Upper lobe of right lung (tissue), 1 donor: ENCODE data around the gene APOC3. TPM values are rescaled to one million over a fixed set of nuclear protein-coding genes. Genes with fewer than 3 reads are reported as not detected.

Source experiments
- ATAC-seq: fragments of 200-7000 bp; cut with Tn5 transposase; one replicate; pipeline ENCODE4 v1.9.1; 2020; ENCODE audit warnings: mild to moderate bottlenecking, moderate library complexity
- DNase-seq: peaks from one replicate; pipeline ENCODE4 v3.0.0-alpha.2; 2020
- H3K27ac ChIP-seq: fragments of 200-600 bp; one replicate; pipeline ENCODE4 v1.8.0; 2022
- H3K27me3 ChIP-seq: fragments of 200-600 bp; one replicate; pipeline ENCODE4 v1.8.0; 2022; ENCODE audit warnings: mild to moderate bottlenecking
- H3K36me3 ChIP-seq: fragments of 200-600 bp; one replicate; pipeline ENCODE4 v1.8.0; 2022
- H3K4me1 ChIP-seq: fragments of 200-600 bp; one replicate; pipeline ENCODE4 v1.8.0; 2022
- H3K4me3 ChIP-seq: fragments of 200-600 bp; one replicate; pipeline ENCODE4 v1.8.0; 2022; ENCODE audit warnings: mild to moderate bottlenecking
- H3K9me3 ChIP-seq: fragments of 200-600 bp; one replicate; pipeline ENCODE4 v1.8.0; 2022
- intact Hi-C: fragments of 100-400 bp; cut with DNase I; formaldehyde crosslinking; loops from one replicate; pipeline ENCODE4 v1.11.0; 2022
- long read RNA-seq: library from polyadenylated mRNA; unstranded; transcript quantifications from one replicate; pipeline ENCODE4 v2.0.0, GENCODE V29; 2021
- total RNA-seq: library from RNA; stranded (reverse); fragmentation: NEBNext Ultra II Directional; extraction: Animal tissue kit (Norgen Biotek cat#: 25700); gene quantifications from one replicate; pipeline ENCODE4 v1.2.1, GENCODE V29; 2021
- TF ChIP-seq, protein P1 (sequence below): fragments of 200-600 bp; IDR thresholded peaks from one replicate; pipeline ENCODE4 v1.8.0; 2022; ENCODE audit warnings: antibody characterized with exemption
- donor health status: DM: no; HTN: yes; CAD: no; lungs with severe emphysema.

The APOC3 gene
- total RNA-seq: not detected
- long read RNA-seq: 0 reads

GRCh38 chr11:116829525-116830183 is at the start of gene APOC3:
APOC3 (plus strand) TSS chr11:116829907; CDS start chr11:116830583, 676 bp downstream.
- H3K36me3 ChIP-seq: no peaks in the 10 kb centered on the region
- TF ChIP-seq, protein P1, sequence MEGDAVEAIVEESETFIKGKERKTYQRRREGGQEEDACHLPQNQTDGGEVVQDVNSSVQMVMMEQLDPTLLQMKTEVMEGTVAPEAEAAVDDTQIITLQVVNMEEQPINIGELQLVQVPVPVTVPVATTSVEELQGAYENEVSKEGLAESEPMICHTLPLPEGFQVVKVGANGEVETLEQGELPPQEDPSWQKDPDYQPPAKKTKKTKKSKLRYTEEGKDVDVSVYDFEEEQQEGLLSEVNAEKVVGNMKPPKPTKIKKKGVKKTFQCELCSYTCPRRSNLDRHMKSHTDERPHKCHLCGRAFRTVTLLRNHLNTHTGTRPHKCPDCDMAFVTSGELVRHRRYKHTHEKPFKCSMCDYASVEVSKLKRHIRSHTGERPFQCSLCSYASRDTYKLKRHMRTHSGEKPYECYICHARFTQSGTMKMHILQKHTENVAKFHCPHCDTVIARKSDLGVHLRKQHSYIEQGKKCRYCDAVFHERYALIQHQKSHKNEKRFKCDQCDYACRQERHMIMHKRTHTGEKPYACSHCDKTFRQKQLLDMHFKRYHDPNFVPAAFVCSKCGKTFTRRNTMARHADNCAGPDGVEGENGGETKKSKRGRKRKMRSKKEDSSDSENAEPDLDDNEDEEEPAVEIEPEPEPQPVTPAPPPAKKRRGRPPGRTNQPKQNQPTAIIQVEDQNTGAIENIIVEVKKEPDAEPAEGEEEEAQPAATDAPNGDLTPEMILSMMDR: no peak
- H3K9me3 ChIP-seq: no peaks in the 10 kb centered on the region
- ATAC-seq (no peak), DNase-seq (no peak)
- no peak within 1 kb of the TSS for H3K27ac ChIP-seq
- H3K4me1 ChIP-seq: peaks cover 6% of the 10 kb centered on the region
- intact Hi-C loops: no loop called here
- no peaks in the 10 kb centered on the region for H3K27me3 ChIP-seq
- no peak within 1 kb of the TSS for H3K4me3 ChIP-seq

DNA sequence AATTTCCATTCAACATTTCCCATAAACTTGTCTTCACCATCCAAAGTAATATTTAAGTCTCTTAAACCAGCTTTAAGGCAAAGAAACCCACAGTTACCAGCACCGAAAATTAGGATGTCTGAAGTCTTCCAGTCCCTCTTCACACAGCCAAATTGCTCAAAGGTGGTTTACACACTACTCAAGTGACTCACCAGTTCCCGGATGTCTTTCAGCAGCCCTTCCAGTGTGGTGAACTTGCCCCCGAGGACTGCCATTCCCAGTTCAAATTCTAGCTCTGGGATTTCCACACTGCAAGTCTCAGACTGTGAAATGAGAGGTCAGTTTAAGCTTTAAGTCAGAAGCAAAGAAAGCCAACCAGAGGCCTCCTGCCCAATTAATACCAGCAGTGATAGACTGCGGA is 47.0 kb upstream of the APOC3 start:
- ATAC-seq (no peak), DNase-seq (no peak)
- H3K27me3 ChIP-seq: no peaks in the 10 kb centered on the region
- no peaks in the 10 kb centered on the region for H3K9me3 ChIP-seq
- peaks cover 7% of the 10 kb centered on the region for H3K4me1 ChIP-seq
- intact Hi-C loops: loop anchor here (10.0 kb wide), 1 partner anchor 322 kb away; no protein-coding TSS in a partner anchor
- peaks cover 87% of the 10 kb centered on the region for H3K36me3 ChIP-seq
- no peak overlapping the region for H3K27ac ChIP-seq
- H3K4me3 ChIP-seq: no peak overlapping the region
- TF ChIP-seq, protein P1: no peak

DNA sequence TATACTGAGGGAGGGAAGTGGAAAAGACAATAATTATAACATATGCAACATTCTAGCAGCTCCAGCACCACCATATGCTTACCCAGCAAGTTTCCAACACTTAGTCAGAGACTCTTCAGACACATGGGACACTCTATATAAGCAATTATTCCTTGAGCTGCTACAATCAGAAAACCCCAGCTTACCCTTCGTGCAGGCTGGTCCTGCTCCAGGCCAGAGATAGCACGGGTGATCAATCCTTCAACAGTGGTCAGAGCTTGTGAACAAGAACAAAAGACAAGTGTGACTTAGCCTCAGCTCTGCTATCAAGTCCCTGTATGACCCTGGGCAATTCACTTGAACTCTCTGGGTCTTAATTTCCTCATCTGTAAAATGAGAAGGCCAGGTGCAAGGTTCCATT is 43.4 kb upstream of the APOC3 start:
- no peak for DNase-seq
- Histone ChIP-seq H3K4me3 (no peak overlapping the region), H3K9me3 (no peaks in the 10 kb centered on the region), H3K27ac (no peak overlapping the region), H3K27me3 (no peaks in the 10 kb centered on the region), H3K4me1 (peaks cover 16% of the 10 kb centered on the region), H3K36me3 (peaks cover 51% of the 10 kb centered on the region)
- TF ChIP-seq, protein P1: no peak
- ATAC-seq: no peak
- intact Hi-C loops: loop anchor here (10.0 kb wide), 1 partner anchor 318 kb away; no protein-coding TSS in a partner anchor

- H3K4me3 ChIP-seq: peak overlapping the region; percentile 89
- TF ChIP-seq, protein P1: no peak
- H3K27ac ChIP-seq: peak overlapping the region; percentile 93
- no peaks in the 10 kb centered on the region for H3K9me3 ChIP-seq
- intact Hi-C loops: loop anchor here (10.0 kb wide), 1 partner anchor 318 kb away; no protein-coding TSS in a partner anchor
- ATAC-seq (no peak), DNase-seq (no peak)
- no peaks in the 10 kb centered on the region for H3K27me3 ChIP-seq
- H3K36me3 ChIP-seq: peaks cover 45% of the 10 kb centered on the region
- H3K4me1 ChIP-seq: peaks cover 21% of the 10 kb centered on the region
Measured at GRCh38 chr11:116786966-116787365, 42.7 kb upstream of the APOC3 start.

DNA sequence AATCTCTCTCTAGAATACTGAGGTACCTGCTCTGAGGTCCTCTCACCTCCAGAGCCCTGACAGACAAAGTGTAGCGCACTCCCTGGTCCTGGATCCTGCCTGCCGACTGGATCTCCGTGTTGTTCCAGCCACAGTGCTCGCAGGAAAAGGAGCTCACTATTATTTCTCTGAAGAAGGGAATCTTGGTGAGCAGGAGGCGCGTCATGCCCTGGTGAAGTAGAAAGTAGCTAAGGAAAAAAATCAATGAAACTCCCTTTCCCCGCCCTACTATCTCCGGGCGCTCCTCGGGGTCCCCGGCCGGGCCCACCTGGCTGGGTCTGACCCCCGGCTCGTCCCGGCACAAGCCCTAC is 42.3 kb upstream of the APOC3 start:
- Histone ChIP-seq H3K4me1 (peaks cover 21% of the 10 kb centered on the region), H3K27ac (peak overlapping the region; percentile 93), H3K36me3 (peaks cover 40% of the 10 kb centered on the region), H3K9me3 (no peaks in the 10 kb centered on the region), H3K4me3 (peak overlapping the region; percentile 89), H3K27me3 (no peaks in the 10 kb centered on the region)
- DNase-seq (no peak), ATAC-seq (no peak)
- intact Hi-C loops: loop anchor here (10.0 kb wide), 1 partner anchor 317 kb away; no protein-coding TSS in a partner anchor
- TF ChIP-seq, protein P1: no peak
